ENCODE measurements around the gene WWP2. TPM values are rescaled to one million over a fixed set of nuclear protein-coding genes. Genes with fewer than 3 reads are reported as not detected.

The WWP2 gene
- total RNA-seq, 1 donor from 2014 or later, result 38.8 TPM

DNA sequence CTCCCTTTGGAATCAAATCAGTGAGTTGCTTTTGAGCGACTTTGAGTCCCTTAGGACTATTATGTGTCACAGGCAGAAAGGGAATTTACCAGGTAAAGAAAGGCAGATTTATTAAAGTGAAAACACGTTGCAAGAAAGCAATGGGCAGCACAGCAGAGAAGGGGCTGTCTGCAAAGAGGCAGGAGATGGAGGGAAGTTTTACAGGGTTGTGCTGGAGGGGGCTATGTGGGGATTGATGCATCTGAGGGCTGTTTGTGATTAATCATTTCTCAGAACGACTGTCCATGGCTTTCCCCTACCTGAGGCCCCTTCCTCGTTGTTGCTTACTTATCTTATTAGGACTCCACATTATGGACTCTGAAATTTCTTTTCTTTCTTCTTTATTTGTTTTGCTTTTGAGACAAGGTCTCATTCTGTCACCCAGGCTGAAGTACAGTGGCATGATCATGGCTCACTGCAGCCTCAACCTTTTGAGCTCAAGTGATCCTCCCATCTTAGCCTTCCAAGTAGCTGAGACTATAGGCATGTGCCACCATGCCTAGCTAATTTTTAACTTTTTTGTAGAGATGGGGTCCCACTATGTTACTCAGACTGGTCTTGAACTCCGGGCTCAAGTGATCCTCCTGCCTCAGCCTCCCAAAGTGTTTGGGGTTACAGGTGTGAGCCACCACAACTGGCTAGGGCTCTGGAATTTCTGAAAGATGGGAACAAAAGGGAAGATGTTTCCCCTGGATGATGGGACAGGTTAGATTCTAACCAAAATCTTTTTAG, 5.5 kb downstream of the WWP2 start:
- Mint-ChIP-seq H3K4me3 (no peak overlapping the region), H3K27me3 (no peaks in the 10 kb centered on the region), H3K27ac (no peak overlapping the region), H3K9me3 (no peaks in the 10 kb centered on the region), H3K4me1 (ENCODE audit: unreplicated experiment) (peaks cover 20% of the 10 kb centered on the region), H3K36me3 (peaks cover 13% of the 10 kb centered on the region)
- TF ChIP-seq, protein P1, sequence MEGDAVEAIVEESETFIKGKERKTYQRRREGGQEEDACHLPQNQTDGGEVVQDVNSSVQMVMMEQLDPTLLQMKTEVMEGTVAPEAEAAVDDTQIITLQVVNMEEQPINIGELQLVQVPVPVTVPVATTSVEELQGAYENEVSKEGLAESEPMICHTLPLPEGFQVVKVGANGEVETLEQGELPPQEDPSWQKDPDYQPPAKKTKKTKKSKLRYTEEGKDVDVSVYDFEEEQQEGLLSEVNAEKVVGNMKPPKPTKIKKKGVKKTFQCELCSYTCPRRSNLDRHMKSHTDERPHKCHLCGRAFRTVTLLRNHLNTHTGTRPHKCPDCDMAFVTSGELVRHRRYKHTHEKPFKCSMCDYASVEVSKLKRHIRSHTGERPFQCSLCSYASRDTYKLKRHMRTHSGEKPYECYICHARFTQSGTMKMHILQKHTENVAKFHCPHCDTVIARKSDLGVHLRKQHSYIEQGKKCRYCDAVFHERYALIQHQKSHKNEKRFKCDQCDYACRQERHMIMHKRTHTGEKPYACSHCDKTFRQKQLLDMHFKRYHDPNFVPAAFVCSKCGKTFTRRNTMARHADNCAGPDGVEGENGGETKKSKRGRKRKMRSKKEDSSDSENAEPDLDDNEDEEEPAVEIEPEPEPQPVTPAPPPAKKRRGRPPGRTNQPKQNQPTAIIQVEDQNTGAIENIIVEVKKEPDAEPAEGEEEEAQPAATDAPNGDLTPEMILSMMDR (conservative IDR thresholded peaks at IDR 0.05), result no peak
- no peak for DNase-seq (ENCODE audit: extremely low spot score, unreplicated experiment)

DNA sequence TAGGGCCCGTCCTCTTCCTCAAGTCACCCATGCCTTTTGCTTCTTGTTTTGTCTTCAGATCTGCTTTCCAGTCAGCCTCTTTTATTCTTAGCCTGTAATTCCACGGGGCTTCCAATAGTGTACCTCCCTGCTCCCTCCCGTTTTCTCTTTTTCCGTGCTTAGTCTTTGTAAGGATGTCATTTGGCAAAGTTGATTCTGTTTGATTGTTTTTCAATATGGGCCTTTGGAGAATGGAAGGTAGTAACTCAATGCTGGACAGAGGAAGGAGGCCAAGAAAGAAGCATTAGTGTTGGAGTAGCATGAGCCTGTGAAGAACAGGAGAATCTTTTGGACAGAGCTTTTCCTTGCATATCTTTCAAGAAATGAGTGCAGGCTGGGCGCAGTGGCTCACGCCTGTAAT, 6.5 kb downstream of the WWP2 start:
- no peaks in the 10 kb centered on the region for H3K9me3 Mint-ChIP-seq
- H3K27ac Mint-ChIP-seq, result no peak overlapping the region
- peaks cover 13% of the 10 kb centered on the region for H3K36me3 Mint-ChIP-seq
- no peak for DNase-seq (ENCODE audit: extremely low spot score, unreplicated experiment)
- no peaks in the 10 kb centered on the region for H3K27me3 Mint-ChIP-seq
- TF ChIP-seq, protein P1 (conservative IDR thresholded peaks at IDR 0.05), result no peak
- no peak overlapping the region for H3K4me3 Mint-ChIP-seq
- peaks cover 18% of the 10 kb centered on the region for H3K4me1 Mint-ChIP-seq (ENCODE audit: unreplicated experiment)

DNA sequence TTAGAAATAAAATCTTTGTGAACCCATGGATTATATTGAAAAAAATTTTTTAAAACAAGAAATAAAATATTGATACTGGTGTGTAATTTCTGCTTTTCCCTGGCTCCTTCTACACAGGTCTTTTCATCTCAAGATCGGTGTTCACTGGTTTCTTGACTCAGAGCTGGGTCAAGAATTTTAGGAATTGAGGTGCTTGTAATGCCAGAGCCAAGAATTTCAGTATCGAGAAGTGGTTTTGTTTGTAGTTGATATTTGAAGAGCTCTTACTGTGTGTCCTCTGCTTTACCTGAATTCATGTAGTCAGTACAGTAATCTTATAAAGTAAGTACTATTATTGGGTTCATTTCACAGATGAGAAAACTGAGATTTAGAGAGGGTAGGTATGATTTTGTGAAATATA, 7.3 kb downstream of the WWP2 start:
- Mint-ChIP-seq H3K4me3 (no peak overlapping the region), H3K4me1 (ENCODE audit: unreplicated experiment) (peaks cover 16% of the 10 kb centered on the region), H3K36me3 (peaks cover 13% of the 10 kb centered on the region), H3K9me3 (no peaks in the 10 kb centered on the region), H3K27ac (no peak overlapping the region), H3K27me3 (no peaks in the 10 kb centered on the region)
- no peak for DNase-seq (ENCODE audit: extremely low spot score, unreplicated experiment)
- TF ChIP-seq, protein P1 (conservative IDR thresholded peaks at IDR 0.05), result no peak

DNA sequence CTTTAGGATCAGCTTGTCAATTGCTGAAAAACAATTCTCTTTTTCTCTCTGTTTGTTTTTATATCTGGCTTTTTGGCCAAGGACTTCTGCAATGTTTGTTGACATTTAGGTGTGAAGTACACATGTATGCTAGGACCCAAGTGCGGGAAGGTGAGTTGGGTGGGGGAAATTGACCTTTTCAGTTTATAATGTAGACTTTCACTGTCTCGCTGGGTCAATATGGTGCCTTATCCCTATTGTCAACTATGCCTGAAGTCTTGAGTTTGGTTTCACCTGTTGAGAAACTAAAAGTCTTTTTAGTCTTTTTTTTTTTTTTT, 9.5 kb downstream of the WWP2 start:
- Mint-ChIP-seq H3K9me3 (peaks cover 6% of the 10 kb centered on the region), H3K4me1 (ENCODE audit: unreplicated experiment) (peaks cover 16% of the 10 kb centered on the region), H3K4me3 (no peak overlapping the region), H3K36me3 (peaks cover 9% of the 10 kb centered on the region), H3K27me3 (no peaks in the 10 kb centered on the region), H3K27ac (no peak overlapping the region)
- DNase-seq (ENCODE audit: extremely low spot score, unreplicated experiment), result no peak
- TF ChIP-seq, protein P1 (conservative IDR thresholded peaks at IDR 0.05), result no peak

DNA sequence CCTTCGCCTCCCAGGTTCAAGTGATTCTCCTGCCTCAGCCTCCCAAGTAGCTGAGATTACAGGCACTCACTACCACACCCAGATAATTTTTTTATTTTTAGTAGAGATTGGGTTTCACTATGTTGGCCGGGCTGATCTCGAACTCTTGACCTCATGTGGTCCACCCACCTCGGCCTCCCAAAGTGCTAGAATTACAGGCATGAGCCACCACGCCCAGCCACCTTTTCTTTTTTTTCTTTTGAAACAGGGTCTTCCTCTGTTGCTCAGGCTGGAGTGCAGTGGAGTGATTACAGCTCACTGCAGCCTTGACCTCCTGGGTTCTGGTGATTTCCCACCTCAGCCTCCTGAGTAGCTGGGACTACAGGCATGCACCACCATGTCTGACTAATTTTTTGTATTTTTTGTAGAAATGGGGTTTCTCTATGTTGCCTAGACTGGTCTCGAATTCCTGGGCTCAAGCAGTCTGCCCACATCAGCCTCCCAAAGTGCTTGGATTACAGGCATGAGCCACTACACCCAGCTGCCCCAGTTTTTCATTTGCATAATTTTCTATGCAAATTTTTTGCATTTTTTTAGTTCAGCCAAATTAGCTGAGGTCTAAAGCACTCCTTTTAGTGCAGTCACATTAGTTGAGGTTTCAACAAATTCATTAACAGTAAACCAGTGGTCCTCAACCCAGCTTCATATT, 11.3 kb downstream of the WWP2 start:
- peaks cover 12% of the 10 kb centered on the region for H3K4me1 Mint-ChIP-seq (ENCODE audit: unreplicated experiment)
- H3K36me3 Mint-ChIP-seq, result peaks cover 4% of the 10 kb centered on the region
- no peak for DNase-seq (ENCODE audit: extremely low spot score, unreplicated experiment)
- peaks cover 6% of the 10 kb centered on the region for H3K9me3 Mint-ChIP-seq
- H3K27me3 Mint-ChIP-seq, result no peaks in the 10 kb centered on the region
- peak overlapping the region; percentile 5 for H3K4me3 Mint-ChIP-seq
- H3K27ac Mint-ChIP-seq, result no peak overlapping the region
- TF ChIP-seq, protein P1 (conservative IDR thresholded peaks at IDR 0.05), result no peak
